Measurements from ENCODE around the gene CTPS1.

The CTPS1 gene

DNA sequence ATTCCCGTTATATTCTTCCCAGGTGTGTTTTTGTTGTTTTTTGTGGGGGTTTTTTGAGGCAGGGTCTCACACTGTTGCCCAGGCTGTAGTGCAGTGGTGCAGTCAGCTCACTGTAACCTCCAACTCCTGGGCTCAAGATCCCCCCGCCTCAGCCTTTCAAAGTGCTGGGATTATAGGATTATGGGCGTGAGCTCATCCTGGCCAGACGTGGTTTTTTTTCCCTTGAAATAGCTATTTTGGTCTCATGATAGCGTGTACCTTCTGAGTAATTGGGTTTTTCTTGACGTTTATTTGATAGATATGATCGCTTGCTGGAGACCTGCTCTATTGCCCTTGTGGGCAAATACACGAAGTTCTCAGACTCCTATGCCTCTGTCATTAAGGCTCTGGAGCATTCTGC is 17.6 kb downstream of the CTPS1 start:
- no peak for DNase-seq (ENCODE audit: low spot score)

DNA sequence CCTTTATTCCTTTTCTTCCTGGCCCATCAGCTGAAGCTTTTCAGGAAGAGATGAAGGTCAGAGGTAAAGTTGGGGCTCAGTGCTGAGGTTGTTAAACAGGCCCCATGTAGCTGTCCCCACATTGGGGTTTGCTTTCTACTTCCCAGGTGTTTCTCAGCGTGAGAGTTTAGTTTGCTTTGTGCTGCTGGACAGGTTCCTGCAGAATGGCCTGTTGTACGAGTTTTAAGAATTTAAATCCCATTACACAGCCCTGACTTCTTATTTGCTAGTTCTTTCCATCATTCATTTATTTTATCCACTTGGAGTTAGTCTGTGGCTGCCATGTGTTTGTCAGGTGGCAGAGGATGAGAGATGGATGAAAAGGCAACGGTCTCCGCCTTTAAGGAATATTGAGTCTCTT is 19.2 kb downstream of the CTPS1 start:
- no peak for DNase-seq (ENCODE audit: low spot score)

DNA sequence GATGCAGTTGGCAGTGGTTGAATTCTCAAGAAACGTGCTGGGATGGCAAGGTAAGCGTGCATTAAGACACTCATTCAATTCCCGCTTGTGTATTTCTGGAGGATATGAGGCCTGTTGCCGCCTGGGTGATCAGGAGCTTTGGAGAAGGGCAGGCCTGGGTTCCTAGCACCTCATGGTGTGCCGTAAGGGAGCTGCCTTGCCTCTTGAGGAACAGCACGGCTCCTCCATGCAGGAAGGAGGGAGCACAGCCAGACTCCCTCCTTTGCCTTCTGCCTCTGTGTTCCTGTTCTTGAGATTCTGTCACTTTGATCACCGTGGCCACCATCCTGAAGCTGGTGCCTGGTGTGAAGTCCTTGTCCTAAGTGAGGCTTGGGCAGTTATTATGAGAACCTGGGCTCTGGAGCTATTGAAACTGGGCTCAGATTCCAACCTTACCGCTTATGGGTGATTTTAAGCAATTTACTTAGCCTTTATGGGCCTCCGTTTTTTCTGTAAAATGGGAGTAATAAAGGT is 23.7 kb downstream of the CTPS1 start:
- DNase-seq (ENCODE audit: low spot score) = no peak

DNA sequence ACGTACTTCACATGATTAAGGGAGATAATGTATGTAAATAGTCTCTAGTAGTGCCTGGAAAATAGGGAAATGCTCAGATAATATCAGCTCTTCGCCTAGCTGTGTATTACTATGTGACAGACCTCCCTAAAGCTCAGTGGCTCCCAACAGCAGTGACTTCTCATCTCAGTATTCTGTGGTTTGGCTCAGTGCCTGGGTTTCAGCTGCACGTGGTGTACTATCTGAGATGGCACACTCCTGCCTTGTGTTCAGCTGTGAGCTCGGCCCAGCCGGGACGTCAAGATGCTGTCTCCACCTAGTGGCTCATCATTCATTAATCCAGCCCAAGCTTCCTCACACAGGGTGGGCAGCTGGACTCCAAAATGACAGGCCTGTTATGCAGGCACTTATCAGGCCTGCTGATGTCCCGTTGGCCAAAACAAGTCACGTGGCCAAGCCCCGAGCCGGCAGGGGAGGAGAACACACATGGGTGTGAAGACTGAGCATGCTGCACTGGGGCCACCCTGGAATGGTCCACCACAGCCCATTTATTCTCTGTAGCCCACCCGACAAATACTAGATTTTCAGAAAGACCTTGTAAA is 24.2 kb downstream of the CTPS1 start:
- DNase-seq (ENCODE audit: low spot score) = peak; percentile 97

DNA sequence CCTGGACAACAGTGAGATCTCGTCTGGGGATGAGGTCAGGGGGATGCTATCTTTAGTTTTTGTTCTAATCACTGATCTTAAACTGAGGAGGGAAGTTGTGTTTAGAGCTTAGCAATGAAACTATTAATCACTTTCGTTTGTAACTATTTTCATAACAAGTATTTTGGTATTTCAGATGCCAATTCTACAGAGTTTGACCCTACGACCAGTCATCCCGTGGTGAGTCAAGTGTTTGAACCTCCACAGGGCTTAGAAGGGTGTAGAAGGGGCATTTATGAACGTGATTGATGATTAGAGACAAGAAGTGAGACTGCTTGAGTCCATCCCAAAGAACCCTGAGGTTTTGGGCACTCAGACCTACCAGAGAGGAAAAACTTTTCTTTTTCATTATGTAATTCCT is 26.4 kb downstream of the CTPS1 start:
- DNase-seq (ENCODE audit: low spot score) = no peak

DNA sequence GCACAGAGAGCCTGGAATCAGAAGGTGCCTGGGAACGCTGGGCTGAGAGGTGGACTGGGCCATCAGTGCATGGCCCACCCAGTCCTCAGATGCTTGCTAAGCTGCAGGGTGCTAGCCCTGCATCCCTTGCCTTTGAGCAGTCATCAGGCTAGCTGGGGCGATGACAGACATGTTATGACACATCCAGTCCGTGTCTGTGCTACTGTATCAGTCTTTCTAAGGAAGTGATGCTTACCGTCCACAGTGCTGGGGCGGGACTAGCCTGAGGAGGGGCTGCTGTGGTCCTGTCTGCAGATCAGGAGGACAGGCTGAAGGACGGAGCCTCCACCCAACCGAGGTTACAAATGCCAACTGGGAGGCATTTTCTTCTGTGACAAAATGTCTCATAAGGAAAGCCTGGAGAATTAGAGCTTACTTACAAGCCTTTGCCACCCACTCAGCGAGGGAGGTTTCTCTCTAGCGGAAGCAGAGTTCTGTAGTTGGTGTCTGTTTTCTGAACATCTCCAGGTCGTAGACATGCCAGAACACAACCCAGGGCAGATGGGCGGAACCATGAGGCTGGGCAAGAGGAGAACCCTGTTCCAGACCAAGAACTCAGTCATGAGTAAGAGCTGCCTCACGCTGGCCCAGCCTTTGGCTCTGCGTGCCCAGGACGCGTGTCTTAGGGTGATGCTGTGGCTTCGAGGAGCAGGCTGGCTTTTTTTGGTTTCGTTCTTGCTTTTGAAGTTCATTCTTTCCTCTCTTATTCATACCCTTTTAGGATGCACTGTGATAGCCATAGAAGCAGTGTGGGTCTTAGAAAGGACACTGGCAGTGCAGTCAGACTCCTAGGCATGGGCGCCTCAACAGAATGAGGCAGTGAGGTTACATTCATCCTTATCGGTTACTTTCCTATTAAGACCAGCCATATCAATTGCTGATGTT is 27.7 kb downstream of the CTPS1 start:
- DNase-seq (ENCODE audit: low spot score) = no peak

DNA sequence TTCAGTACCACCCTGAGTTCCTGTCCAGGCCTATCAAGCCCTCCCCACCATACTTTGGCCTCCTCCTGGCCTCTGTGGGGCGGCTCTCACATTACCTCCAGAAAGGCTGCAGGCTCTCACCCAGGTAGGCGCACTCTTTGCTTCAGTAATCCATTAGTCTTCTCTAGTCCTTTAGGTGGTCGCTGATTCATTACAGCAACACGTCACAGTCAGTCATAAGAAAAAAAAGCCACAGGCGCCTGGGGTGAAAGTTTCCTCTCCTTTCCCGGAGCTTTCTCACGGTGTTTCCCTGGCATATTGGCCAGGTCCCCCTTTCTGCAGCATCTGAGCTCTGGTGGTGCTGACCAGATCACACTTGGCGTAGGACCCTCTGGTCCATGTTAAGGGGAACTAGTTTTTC is 30.0 kb downstream of the CTPS1 start:
- DNase-seq (ENCODE audit: low spot score) = no peak

DNA sequence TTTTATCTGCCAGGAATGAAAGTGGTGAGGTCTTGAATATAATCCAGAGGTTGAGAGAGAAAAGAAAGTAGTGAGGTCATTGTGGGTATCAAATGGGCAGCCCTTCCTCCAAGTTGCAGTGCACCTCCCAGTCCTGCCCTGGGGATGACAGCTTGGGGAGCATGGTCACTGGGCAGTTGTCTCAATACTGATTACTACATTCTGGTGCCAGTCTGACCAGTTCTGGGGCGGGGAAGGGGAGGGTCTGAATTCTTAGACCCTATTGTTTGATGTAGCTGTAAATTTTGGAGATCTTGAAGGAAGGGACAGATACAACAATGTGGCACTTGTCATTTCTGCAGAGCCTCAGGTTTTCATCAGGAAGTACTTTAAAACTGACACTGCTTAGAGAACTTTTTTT is 30.8 kb downstream of the CTPS1 start:
- no peak for DNase-seq (ENCODE audit: low spot score)

DNA sequence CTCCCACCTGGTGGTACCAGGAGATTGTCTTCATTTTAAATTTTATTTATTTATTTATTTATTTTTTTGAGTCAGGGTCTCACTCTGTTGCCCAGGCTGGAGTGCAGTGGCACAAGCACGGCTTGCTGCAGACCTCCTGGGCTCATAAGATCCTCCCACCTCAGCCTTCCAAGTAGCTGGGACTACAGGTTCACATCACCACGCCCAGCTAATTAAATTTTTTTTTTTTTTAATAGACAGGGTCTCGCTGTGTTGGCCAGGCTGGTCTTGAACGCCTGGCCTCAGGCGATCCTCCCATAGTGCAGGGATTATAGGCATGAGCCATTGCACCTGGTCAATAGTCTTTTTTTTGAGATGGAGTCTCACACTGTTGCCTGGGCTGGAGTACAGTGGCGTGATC is 33.5 kb downstream of the CTPS1 start:
- DNase-seq (ENCODE audit: low spot score) = no peak

DNA sequence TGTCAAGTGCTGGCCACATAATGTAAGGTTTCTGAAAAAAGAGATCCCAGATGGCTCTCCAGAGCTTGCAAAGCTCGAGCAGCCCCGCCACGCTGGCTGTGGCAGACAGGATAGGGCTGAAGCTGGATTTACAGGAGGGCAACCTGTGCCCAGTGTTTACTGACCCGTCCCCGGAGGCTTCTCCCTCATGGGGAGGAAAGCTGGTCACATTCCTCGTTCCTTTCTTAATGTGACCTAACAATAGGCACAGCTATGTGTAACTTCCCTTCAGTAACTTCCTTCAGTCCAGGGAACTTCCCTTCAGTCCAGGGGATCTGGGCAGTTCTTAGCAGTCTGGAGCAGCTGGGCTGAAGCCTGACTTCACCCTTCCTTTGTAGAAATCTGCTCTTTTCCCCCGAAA is 34.3 kb downstream of the CTPS1 start:
- no peak for DNase-seq (ENCODE audit: low spot score)

DNA sequence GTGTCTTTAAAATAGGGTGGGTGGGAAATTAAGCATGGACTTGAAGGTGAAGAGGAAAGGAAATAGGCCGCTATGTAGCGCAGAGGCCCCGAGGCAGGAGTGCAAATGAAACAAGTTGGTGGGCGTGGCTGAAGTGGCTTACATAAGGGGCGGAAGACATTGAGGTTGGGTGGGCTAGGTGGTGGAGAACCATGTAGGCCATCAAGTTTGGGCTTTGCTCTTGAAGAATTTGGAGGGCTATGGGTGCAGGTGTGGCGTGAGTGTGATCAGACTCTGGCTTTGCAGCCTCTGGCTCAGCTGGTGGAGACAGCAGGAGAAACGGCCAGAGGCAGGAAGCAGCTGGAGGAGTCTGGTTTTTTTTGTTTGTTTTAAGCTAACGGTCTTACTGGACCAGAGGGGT is 35.4 kb downstream of the CTPS1 start:
- DNase-seq (ENCODE audit: low spot score) = peak; percentile 63

DNA sequence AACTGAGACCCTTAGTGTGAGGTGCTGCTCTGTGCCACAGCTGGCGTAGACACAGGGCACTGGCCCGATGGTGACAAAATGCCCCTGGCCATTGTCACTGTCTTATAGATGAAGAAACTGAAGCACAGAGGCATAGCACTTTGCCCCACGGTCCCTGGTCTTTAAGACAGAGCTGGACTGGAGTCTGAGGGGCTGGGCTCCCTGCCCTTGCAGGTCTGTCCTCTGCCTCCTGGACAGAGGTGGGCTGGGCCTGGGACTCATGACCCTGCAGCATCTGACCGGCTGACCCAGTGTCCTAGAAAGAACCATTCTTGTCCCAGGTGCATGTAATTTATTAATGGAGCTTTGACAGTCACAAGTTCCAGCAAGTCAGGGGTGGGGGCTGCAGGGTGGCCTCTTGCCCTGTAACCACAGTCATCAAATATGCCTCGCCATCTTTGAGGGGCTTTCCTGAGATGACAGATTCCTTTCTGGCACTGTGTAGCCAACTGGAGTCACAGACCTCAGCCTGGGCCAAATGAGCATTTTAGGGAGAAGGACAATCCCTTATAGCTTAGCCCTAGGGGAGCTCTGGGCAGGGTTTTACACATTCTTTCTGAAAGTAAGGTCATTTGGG is 35.9 kb downstream of the CTPS1 start:
- no peak for DNase-seq (ENCODE audit: low spot score)

DNA sequence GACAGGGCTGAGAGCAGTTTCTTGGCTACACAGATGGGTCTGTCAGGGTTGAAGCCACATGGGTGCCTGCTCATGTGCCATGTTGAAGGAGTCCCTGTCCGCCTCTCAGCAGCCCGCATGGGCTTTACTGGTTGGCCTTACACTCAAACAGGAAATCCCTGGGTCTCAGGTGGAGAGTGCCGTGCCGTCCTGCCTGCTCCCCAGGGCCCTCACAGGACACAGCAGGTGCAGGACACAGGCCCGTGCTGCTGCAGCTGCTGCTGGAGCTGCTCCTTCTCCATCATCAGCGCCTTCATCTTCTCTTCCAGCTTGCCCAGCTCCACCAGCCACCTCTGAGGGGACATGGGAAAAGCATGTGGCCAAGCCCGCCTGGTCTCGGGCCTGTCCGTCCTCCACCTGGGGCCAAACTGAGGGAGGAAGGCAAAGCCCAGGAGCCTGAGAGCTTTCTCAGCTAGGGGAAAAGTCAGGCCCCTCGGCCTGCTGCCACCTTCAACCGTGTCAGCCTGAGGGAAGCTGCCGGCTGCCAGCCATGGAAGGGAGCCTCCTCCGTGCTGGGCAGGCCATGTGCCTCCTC is 36.5 kb downstream of the CTPS1 start:
- DNase-seq (ENCODE audit: low spot score) = peak; percentile 40

DNA sequence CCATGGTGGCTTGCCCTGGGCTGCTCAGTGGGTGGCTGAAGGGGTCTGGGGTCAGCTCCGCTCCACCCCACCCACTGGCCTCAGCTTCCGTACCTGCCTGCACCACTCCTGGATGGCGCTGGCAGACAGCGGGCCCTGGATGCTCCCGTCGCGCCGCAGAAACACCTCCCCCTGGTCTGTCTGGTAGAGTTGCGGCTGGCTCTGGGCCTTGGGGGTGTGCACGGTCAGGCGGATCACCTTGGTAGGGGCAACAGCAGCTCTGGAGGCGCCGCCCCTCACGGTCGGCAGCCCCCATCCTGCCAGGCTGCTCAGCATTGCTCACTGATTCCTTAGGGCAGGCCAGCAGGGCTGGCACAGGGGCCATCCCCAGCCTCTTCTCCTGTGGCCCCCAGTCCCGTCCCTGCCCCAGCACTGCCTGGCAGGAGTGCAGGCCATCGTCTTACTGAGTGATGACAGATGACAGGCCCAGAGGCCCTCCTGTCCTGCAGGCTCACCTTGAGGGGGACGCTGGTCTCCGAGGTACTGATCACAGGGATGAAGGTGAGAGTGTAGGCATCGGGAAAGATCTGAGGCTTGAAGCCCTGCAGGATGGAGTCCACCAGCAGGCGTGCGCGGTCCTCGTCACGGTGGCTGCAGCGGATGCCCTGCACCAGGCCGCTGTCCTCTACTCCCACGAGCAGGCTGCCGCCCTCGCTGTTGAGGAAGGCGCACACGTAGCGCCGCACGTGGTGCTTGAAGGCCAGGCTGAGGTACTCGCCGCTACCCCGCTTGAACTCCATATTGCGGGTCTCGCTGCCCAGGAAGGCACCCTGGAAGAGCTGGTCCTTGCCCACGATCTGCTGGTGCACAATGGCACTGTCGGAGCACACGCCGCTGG is 37.9 kb downstream of the CTPS1 start:
- DNase-seq (ENCODE audit: low spot score) = no peak

DNA sequence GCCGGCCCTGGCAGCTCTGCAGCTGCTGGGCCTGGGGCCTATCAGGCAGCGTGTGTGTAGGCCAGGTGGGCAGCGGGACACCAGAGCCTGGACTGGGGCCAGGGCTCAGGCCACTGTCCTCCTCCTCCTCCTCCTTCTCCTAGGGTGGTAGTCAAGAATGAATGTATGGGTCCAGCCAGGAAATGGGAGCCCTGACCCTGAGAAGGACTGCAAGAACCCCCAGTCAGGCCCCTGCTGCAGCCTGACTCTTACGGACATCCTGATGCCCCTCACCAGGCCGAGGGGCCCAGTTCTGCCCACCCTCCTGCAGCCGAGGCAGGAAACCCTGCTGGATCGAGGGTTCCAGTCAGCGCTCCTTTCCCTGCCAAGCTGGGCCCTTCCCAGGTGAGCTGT is 38.5 kb downstream of the CTPS1 start:
- no peak for DNase-seq (ENCODE audit: low spot score)

DNA sequence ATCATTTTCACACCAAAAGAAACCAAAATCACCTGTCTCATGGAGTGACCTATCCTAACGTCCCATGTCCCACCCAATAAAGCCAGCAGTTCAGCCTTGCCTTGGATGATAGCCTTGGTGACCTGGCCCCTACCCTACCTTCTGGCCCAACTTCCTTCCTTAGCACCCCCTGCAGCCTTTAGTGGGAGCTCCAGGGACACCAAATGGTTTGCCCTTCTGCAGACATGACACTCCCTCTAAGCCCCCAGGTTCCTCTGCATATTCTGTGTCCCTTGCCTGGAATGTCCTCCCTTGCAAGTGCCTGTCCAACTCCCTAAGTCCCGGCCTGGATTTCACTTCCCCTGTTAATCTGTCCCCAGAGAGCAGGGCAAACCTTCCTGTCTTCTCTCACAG is 39.9 kb downstream of the CTPS1 start:
- no peak for DNase-seq (ENCODE audit: low spot score)

DNA sequence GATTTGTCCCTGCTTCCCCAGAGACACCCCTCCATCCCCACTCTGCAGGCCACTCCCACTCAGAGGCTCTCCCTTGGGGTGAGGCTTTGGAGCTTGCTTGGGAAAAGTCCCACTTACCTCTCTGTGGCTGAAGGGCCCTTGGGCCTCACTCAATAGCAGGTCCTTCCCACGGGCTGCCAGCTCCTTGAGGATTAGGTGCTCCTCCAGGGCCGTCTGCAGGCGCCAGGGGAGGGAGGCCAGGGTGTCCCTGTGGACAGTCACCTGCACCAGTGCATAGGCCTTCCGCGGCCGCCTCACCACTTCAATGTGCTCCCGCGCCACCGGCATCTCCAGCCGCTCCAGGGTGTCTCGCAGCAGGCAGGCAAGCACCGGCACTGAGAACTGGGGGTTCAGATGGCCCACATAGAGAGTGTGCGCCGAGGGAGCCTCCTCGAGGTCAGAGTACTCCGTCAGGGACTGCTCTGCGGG is 40.6 kb downstream of the CTPS1 start:
- DNase-seq (ENCODE audit: low spot score) = no peak

DNA sequence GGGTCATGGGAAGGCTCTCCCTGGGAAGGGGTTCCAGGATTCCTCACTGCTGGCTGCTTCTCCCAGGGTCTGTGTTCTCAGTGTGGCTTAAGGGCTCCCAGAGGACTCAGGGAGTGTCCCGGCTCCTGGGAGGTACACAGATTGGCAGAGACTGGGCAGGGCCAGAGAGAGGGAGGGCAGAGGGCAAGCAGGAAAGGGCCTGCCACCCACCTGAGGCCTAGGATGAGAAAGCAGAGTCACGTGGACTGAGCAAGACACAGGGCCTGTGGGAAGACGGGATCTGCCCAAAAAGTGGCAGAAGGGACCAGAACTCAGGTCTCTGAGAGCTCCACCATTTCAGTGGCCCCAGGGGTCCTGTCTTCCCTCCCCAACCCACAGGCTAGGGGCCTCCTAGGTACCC is 41.2 kb downstream of the CTPS1 start:
- DNase-seq (ENCODE audit: low spot score) = no peak

DNA sequence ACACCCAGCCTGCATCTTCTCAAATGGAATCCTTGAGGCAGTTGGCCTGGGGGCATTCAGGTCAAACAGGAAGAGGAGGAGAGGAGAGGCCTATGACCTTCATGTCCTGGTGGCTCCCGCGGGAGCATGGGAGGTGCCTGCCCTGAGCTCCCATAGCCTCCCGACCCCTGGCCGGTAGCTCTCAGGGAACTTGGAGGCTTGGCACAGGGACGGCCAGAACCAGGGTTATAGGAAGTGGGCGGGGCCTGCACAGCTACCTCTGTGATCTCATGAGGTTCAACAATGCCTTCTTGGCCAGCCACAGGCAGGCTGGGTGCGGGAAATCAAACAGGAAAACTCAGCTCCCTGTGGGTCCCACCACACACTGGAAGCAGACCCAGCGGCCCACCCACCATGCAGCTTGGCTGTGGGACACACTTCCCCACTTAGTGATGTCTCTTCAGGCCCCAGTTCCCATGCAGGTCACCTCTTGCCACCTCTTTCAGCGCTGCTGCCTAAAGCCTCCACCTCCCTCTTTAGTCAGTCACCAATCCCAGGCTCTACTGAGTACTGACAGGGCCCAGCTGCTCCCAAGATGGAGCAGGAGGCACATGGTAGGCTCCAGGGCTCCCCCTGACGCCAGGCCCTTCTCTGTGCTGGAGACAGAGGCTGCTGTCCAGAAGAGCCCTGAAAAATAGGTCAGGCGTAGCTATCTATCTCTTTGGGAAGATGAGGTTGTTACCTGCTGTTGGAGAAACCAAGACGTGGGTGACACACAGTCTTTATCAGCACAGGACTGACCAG is 42.2 kb downstream of the CTPS1 start, which contains the start of gene SLFNL1:
Gene SLFNL1, minus strand, starts transcription at position 200 of the 783 bp plus-strand sequence. CDS start 1,065 bp downstream, outside the sequence.
- DNase-seq (ENCODE audit: low spot score) = no peak

DNA sequence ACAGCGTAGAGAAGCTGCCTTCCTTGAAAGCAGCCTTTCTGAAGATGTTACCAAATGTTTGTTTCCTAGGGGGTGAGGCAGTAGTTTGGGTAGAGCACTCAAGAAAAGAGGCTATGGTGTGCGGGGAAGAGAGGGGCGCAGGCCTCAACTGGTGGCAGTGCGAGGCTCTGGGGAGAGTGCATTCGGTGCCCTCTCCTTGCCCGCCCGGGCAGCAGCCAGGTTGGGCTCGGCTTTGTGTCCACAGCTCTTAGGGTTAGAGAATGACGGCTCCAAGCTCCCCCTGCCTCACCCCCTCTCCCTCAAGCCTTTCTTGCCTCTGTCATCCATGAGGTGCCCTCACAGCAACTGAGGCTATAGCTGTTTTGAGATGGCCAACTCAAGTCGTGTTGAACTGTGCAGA is 42.9 kb downstream of the CTPS1 start:
- DNase-seq (ENCODE audit: low spot score) = no peak

All from NAMALWA (cell line).